OCI-M2 (cell line): ENCODE results near the gene TFCP2.
"Not testable (repeated sequence)": the region's sequence is repeated elsewhere in the genome, so short reads cannot be mapped to it uniquely, and the experiment has no call there.

Experiments
- DNase-seq: peaks from one replicate; lab custom pipeline; 2025; ENCODE audit not compliant: unreplicated experiment; lab: John Stamatoyannopoulos, UW

Gene TFCP2

GRCh38 chr12:51085757-51086156 is 87.2 kb downstream of the TFCP2 start:
- DNase-seq, result no peak

GRCh38 chr12:51083126-51083833 is 89.7 kb downstream of the TFCP2 start, which contains the start of gene CSRNP2:
Gene CSRNP2, minus strand, starts transcription at chr12:51083596. Its CDS starts 7,035 bp downstream, at chr12:51076561.
- DNase-seq, result peak; percentile 51

GRCh38 chr12:51082561-51083125 is 90.3 kb downstream of the TFCP2 start:
- no peak for DNase-seq

GRCh38 chr12:51081421-51081820 is 91.5 kb downstream of the TFCP2 start:
- DNase-seq, result no peak

GRCh38 chr12:51080136-51080535 is 92.8 kb downstream of the TFCP2 start:
- no peak for DNase-seq

GRCh38 chr12:51078866-51079265 is 94.1 kb downstream of the TFCP2 start:
- DNase-seq, result not testable (repeated sequence)

- DNase-seq, result not testable (repeated sequence)
Observed at GRCh38 chr12:51078346-51078745, 94.6 kb downstream of the TFCP2 start.

GRCh38 chr12:51077930-51078329 is 95.0 kb downstream of the TFCP2 start:
- no peak for DNase-seq

GRCh38 chr12:51076236-51076930 is 96.6 kb downstream of the TFCP2 start:
- DNase-seq, result no peak

GRCh38 chr12:51075390-51075789 is 97.5 kb downstream of the TFCP2 start:
- DNase-seq, result no peak

GRCh38 chr12:51071663-51072062 is 101.3 kb downstream of the TFCP2 start:
- no peak for DNase-seq

GRCh38 chr12:51070004-51070403 is 102.9 kb downstream of the TFCP2 start:
- DNase-seq, result no peak

GRCh38 chr12:51067771-51068170 is 105.2 kb downstream of the TFCP2 start:
- DNase-seq, result no peak

GRCh38 chr12:51067229-51067628 is 105.7 kb downstream of the TFCP2 start:
- DNase-seq, result no peak

GRCh38 chr12:51065530-51065929 is 107.4 kb downstream of the TFCP2 start:
- DNase-seq, result no peak

- no peak for DNase-seq
Observed at GRCh38 chr12:51062631-51063397, 110.1 kb downstream of the TFCP2 start.

GRCh38 chr12:51059086-51059485 is 113.8 kb downstream of the TFCP2 start:
- DNase-seq, result no peak

- no peak for DNase-seq
Observed at GRCh38 chr12:51056242-51056641, 116.7 kb downstream of the TFCP2 start.

GRCh38 chr12:51055060-51055459 is 117.9 kb downstream of the TFCP2 start:
- no peak for DNase-seq

- no peak for DNase-seq
Observed at GRCh38 chr12:51051787-51052186, 121.1 kb downstream of the TFCP2 start.

GRCh38 chr12:51049525-51049924 is 123.4 kb downstream of the TFCP2 start:
- DNase-seq, result no peak
